Keratinocyte (primary cell): ENCODE data around the gene OR10X1.

Experiments used
- EZH2 ChIP-seq: IDR thresholded peaks from one replicate; pipeline ENCODE4 v1.6.1; 2012; ENCODE audit warnings: inconsistent platforms, mild to moderate bottlenecking, low read length, moderate library complexity
- TF ChIP-seq, protein P1 (sequence below), 3 experiments: IDR thresholded peaks in 1 of 3; conservative IDR thresholded peaks in 1 of 3; optimal IDR thresholded peaks in 1 of 3; 2 replicates in 2 of 3; 3 replicates in 1 of 3; pipeline versions ENCODE3 to v1.5.1; 2011; ENCODE audit warnings: low read length in 3 of 3, mild to moderate bottlenecking in 3 of 3, moderate library complexity in 2 of 3, control low read depth in 1 of 3, inconsistent platforms in 1 of 3; ENCODE audit not compliant: insufficient read depth in 2 of 3; ENCODE audit errors: extremely low read depth in 1 of 3

DNA sequence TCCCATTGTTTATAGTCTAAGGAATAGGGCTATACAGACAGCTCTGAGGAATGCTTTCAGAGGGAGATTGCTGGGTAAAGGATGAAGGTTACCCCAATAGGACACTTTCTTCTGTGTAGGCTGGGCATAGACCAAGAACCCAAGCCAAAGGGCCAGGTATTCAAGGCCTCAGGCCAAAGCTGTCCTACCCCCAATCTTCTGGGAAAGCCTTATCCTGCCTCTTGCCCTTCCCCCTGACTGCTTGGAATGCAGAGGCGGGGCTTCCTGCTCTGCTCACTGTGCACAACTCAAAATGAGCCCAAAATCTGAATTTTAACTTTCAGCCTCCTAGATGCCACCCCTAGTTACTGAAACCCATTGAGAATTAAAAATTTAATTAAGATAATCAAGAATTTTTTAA, 27.6 kb upstream of the OR10X1 start:
- TF ChIP-seq EZH2, result no peak
- TF ChIP-seq, protein P1, sequence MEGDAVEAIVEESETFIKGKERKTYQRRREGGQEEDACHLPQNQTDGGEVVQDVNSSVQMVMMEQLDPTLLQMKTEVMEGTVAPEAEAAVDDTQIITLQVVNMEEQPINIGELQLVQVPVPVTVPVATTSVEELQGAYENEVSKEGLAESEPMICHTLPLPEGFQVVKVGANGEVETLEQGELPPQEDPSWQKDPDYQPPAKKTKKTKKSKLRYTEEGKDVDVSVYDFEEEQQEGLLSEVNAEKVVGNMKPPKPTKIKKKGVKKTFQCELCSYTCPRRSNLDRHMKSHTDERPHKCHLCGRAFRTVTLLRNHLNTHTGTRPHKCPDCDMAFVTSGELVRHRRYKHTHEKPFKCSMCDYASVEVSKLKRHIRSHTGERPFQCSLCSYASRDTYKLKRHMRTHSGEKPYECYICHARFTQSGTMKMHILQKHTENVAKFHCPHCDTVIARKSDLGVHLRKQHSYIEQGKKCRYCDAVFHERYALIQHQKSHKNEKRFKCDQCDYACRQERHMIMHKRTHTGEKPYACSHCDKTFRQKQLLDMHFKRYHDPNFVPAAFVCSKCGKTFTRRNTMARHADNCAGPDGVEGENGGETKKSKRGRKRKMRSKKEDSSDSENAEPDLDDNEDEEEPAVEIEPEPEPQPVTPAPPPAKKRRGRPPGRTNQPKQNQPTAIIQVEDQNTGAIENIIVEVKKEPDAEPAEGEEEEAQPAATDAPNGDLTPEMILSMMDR (optimal IDR thresholded peaks at IDR 0.05 in 1 of 3, IDR thresholded peaks at IDR 0.05 in 1 of 3, conservative IDR thresholded peaks at IDR 0.05 in 1 of 3; ENCODE audit: extremely low read depth in 1 of 3, insufficient read depth in 2 of 3, low read length in 3 of 3), result no peak
